PFSK-1 (cell line): ENCODE measurements around the gene MTG2.

ENCODE experiments used
- POLR2AphosphoS5 ChIP-seq: IDR thresholded peaks from 2 replicates; pipeline ENCODE4 v1.6.1; 2012; ENCODE audit warnings: low read depth, mild to moderate bottlenecking, control low read depth, low read length, moderate library complexity
- REST ChIP-seq, 2 experiments: IDR thresholded peaks; 2 replicates each; pipeline versions ENCODE4 v1.6.1 to v1.8.0; 2011 to 2012; ENCODE audit warnings: low read depth in 2 of 2, low read length in 2 of 2, control low read depth in 1 of 2, inconsistent platforms in 1 of 2, mild to moderate bottlenecking in 1 of 2, moderate library complexity in 1 of 2; ENCODE audit not compliant: insufficient read depth in 1 of 2
- SIN3A ChIP-seq: IDR thresholded peaks from 2 replicates; pipeline ENCODE4 v1.6.1; 2012; ENCODE audit warnings: mild to moderate bottlenecking, low read length, moderate library complexity, borderline replicate concordance; ENCODE audit not compliant: insufficient read depth

- no peak for TF ChIP-seq POLR2AphosphoS5
- TF ChIP-seq REST (IDR thresholded peaks at IDR 0.05; ENCODE audit: insufficient read depth in 1 of 2, low read depth in 2 of 2, low read length in 2 of 2), result no peak
- no peak for TF ChIP-seq SIN3A
These were observed 48.5 kb downstream of the MTG2 start for GRCh38 chr20:62231292-62231691.
